NCI-H146 treated with DMSO at 0.1 percent for 48 hours (cell line): ENCODE data around the gene USP17L25.
"Not testable (repeated sequence)": the region's sequence is repeated elsewhere in the genome, so short reads cannot be mapped to it uniquely, and the experiment has no call there.

ENCODE experiments used
- DNase-seq: peaks from one replicate; lab custom pipeline; 2025; ENCODE audit not compliant: unreplicated experiment; lab: John Stamatoyannopoulos, UW

Gene USP17L25

GRCh38 chr4:9329611-9330010 is at the start of gene USP17L25:
Gene USP17L25 (plus strand): TSS chr4:9329911. CDS start chr4:9329911, 0 bp downstream.
- not testable (repeated sequence) for DNase-seq

- not testable (repeated sequence) for DNase-seq
Observed at GRCh38 chr4:9324191-9324590, 5.5 kb upstream of the USP17L25 start.

GRCh38 chr4:9324865-9325264 is 4.8 kb upstream of the USP17L25 start, which contains the start of gene USP17L24:
Gene USP17L24 (plus strand): TSS chr4:9325165. CDS start chr4:9325165, 0 bp downstream.
- DNase-seq = not testable (repeated sequence)

GRCh38 chr4:9334358-9334757 is 4.6 kb downstream of the USP17L25 start, which contains the start of gene USP17L26:
Gene USP17L26 (plus strand): TSS chr4:9334658. CDS start chr4:9334658, 0 bp downstream.
- not testable (repeated sequence) for DNase-seq

GRCh38 chr4:9339103-9339502 is 9.4 kb downstream of the USP17L25 start, which contains the start of gene USP17L5:
Gene USP17L5 (plus strand): TSS chr4:9339403. CDS start chr4:9339403, 0 bp downstream.
- DNase-seq = not testable (repeated sequence)

GRCh38 chr4:9343848-9344247 is 14.1 kb downstream of the USP17L25 start, which contains the start of gene USP17L27:
Gene USP17L27 (plus strand): TSS chr4:9344148. CDS start chr4:9344148, 0 bp downstream.
- DNase-seq = not testable (repeated sequence)

GRCh38 chr4:9348593-9348992 is 18.9 kb downstream of the USP17L25 start, which contains the start of gene USP17L28:
Gene USP17L28 (plus strand): TSS chr4:9348893. CDS start chr4:9348893, 0 bp downstream.
- not testable (repeated sequence) for DNase-seq

GRCh38 chr4:9350866-9351265 is 21.2 kb downstream of the USP17L25 start:
- DNase-seq = not testable (repeated sequence)

- not testable (repeated sequence) for DNase-seq
Observed at GRCh38 chr4:9353338-9353737, 23.6 kb downstream of the USP17L25 start, which contains the start of gene USP17L29. Gene USP17L29 (plus strand): TSS chr4:9353638. CDS start chr4:9353638, 0 bp downstream.

GRCh38 chr4:9362829-9363228 is 33.1 kb downstream of the USP17L25 start, which contains the start of gene USP17L30:
Gene USP17L30 (plus strand): TSS chr4:9363129. CDS start chr4:9363129, 0 bp downstream.
- not testable (repeated sequence) for DNase-seq

GRCh38 chr4:9379881-9380280 is 50.2 kb downstream of the USP17L25 start:
- DNase-seq = not testable (repeated sequence)
